8988T (cell line): ENCODE measurements around the gene KRT79.

Experiments
- DNase-seq: peaks from one replicate; pipeline ENCODE4 v3.0.0; 2011

The KRT79 gene

GRCh38 chr12:52832985-52833905, 866 bp downstream of the KRT79 start:
- no peak for DNase-seq

GRCh38 chr12:52832451-52832850, 1.7 kb downstream of the KRT79 start:
- DNase-seq = no peak

GRCh38 chr12:52831251-52831650, 2.9 kb downstream of the KRT79 start:
- DNase-seq = no peak

- no peak for DNase-seq
Measured at GRCh38 chr12:52829986-52830770, 3.9 kb downstream of the KRT79 start.

GRCh38 chr12:52828591-52829021, 5.5 kb downstream of the KRT79 start:
- DNase-seq = no peak

- DNase-seq = no peak
Measured at GRCh38 chr12:52828156-52828555, 6.0 kb downstream of the KRT79 start.

GRCh38 chr12:52827499-52828090, 6.5 kb downstream of the KRT79 start:
- no peak for DNase-seq

- no peak for DNase-seq
Measured at GRCh38 chr12:52826611-52827498, 7.3 kb downstream of the KRT79 start.

- no peak for DNase-seq
Measured at GRCh38 chr12:52825961-52826360, 8.2 kb downstream of the KRT79 start.

GRCh38 chr12:52824741-52825410, 9.2 kb downstream of the KRT79 start:
- DNase-seq = no peak

- no peak for DNase-seq
Measured at GRCh38 chr12:52823761-52824450, 10.2 kb downstream of the KRT79 start.

- DNase-seq = no peak
Measured at GRCh38 chr12:52822771-52823510, 11.2 kb downstream of the KRT79 start.

- no peak for DNase-seq
Measured at GRCh38 chr12:52821826-52822660, 12.1 kb downstream of the KRT79 start.

- DNase-seq = no peak
Measured at GRCh38 chr12:52821071-52821730, 12.9 kb downstream of the KRT79 start.

GRCh38 chr12:52820521-52820920, 13.6 kb downstream of the KRT79 start:
- no peak for DNase-seq

GRCh38 chr12:52819731-52820510, 14.2 kb downstream of the KRT79 start:
- DNase-seq = no peak

- no peak for DNase-seq
Measured at GRCh38 chr12:52818887-52819420, 15.2 kb downstream of the KRT79 start.

GRCh38 chr12:52818388-52818787, 15.7 kb downstream of the KRT79 start:
- no peak for DNase-seq
